IMR-90 (cell line): ENCODE data around the gene HTT. TPM values are rescaled to one million over a fixed set of nuclear protein-coding genes. Genes with fewer than 3 reads are reported as not detected.

Source experiments
- ATAC-seq: fragments of 200-7000 bp; cut with Tn5 transposase; 2 replicates; pipeline ENCODE4 v1.9.1; 2020; ENCODE audit warnings: low read depth, mild to moderate bottlenecking, moderate library complexity
- BruUV-seq: library from RNA; stranded (reverse); fragments of 400-500 nt; replicated peaks from 2 replicates; lab custom pipeline; 2021; lab: Mats Ljungman, UMichigan
- CTCF ChIA-PET: fragments of 300-600 bp; formaldehyde crosslinking; extraction: SDS; loops from one replicate; lab custom pipeline; 2021; ENCODE audit warnings: antibody characterized with exemption; lab: Yijun Ruan, JAX
- POLR2A ChIA-PET: fragments of 300-600 bp; sonication (Branson Sonifier 250); formaldehyde crosslinking; loops from one replicate; lab custom pipeline; 2022; ENCODE audit warnings: antibody characterized with exemption; ENCODE audit not compliant: unreplicated experiment; lab: Charles Lee
- DNase-seq: peaks from one replicate; pipeline ENCODE4 v3.0.0; 2013
- H2AFZ ChIP-seq: replicated peaks from 2 replicates; pipeline ENCODE3; 2013; ENCODE audit warnings: low read length, mild to moderate bottlenecking; ENCODE audit not compliant: poor library complexity
- H2AK5ac ChIP-seq: 2 replicates; pipeline ENCODE4 v1.6.1; 2013; ENCODE audit warnings: low read depth, low read length, inconsistent platforms
- H2AK9ac ChIP-seq: replicated peaks from 2 replicates; pipeline ENCODE3; 2013; ENCODE audit warnings: mild to moderate bottlenecking, low read depth, low read length, moderate library complexity; ENCODE audit not compliant: poor library complexity
- H2BK120ac ChIP-seq: 2 replicates; pipeline ENCODE4 v1.6.1; 2013; ENCODE audit warnings: low read depth, low read length, inconsistent platforms
- H2BK15ac ChIP-seq: 3 replicates; pipeline ENCODE4 v1.6.1; 2013; ENCODE audit warnings: low read depth, low read length, inconsistent platforms
- H2BK20ac ChIP-seq: 2 replicates; pipeline ENCODE4 v1.6.1; 2013; ENCODE audit warnings: low read depth, mild to moderate bottlenecking, inconsistent platforms, low read length, moderate library complexity
- H2BK5ac ChIP-seq: 2 replicates; pipeline ENCODE4 v1.6.1; 2013; ENCODE audit warnings: mild to moderate bottlenecking, low read depth, low read length, inconsistent platforms; ENCODE audit not compliant: poor library complexity, severe bottlenecking
- H3K14ac ChIP-seq: replicated peaks from 2 replicates; pipeline ENCODE4 v1.6.1; 2013; ENCODE audit warnings: low read depth, low read length, inconsistent platforms
- H3K18ac ChIP-seq: 2 replicates; pipeline ENCODE4 v1.6.1; 2013; ENCODE audit warnings: low read depth, low read length, control low read depth
- H3K23ac ChIP-seq: 2 replicates; pipeline ENCODE4 v1.6.1; 2013; ENCODE audit warnings: low read depth, low read length, inconsistent platforms
- H3K27ac ChIP-seq: 2 replicates; pipeline ENCODE4 v1.5.1; 2013; ENCODE audit warnings: mild to moderate bottlenecking, control low read depth, low read length; ENCODE audit not compliant: insufficient read depth
- H3K27me3 ChIP-seq: 2 replicates; pipeline ENCODE4 v1.6.1; 2013; ENCODE audit warnings: low read length; ENCODE audit not compliant: control insufficient read depth, insufficient read depth
- H3K36me3 ChIP-seq: 2 replicates; pipeline ENCODE4 v1.6.1; 2013; ENCODE audit warnings: low read length, mixed read lengths; ENCODE audit not compliant: control insufficient read depth, insufficient read depth
- H3K4ac ChIP-seq: 2 replicates; pipeline ENCODE4 v1.6.1; 2013; ENCODE audit warnings: low read depth, low read length, inconsistent platforms
- H3K4me1 ChIP-seq: 2 replicates; pipeline ENCODE4 v1.6.1; 2013; ENCODE audit warnings: low read length, mixed read lengths; ENCODE audit not compliant: control insufficient read depth, insufficient read depth
- H3K4me2 ChIP-seq: 2 replicates; pipeline ENCODE4 v1.6.1; 2013; ENCODE audit warnings: low read depth, mild to moderate bottlenecking, control low read depth, low read length, moderate library complexity
- H3K4me3 ChIP-seq: 2 replicates; pipeline ENCODE4 v1.5.1; 2013; ENCODE audit warnings: low read depth, mild to moderate bottlenecking, control low read depth, low read length, moderate library complexity; ENCODE audit not compliant: insufficient read depth
- H3K56ac ChIP-seq: 2 replicates; pipeline ENCODE4 v1.6.1; 2013; ENCODE audit warnings: low read length, inconsistent platforms; ENCODE audit not compliant: insufficient read depth; ENCODE audit errors: extremely low read depth
- H3K79me1 ChIP-seq, 2 experiments: 2 replicates each; pipeline ENCODE4 v1.6.1; 2013; ENCODE audit warnings: low read length in 2 of 2, inconsistent platforms in 1 of 2, low read depth in 1 of 2
- H3K9ac ChIP-seq: 2 replicates; pipeline ENCODE4 v1.6.1; 2013; ENCODE audit warnings: low read depth, low read length, control low read depth
- H3K9me1 ChIP-seq: 2 replicates; pipeline ENCODE4 v1.6.1; 2013; ENCODE audit warnings: low read length, inconsistent platforms; ENCODE audit not compliant: insufficient read depth
- H3K9me3 ChIP-seq: 2 replicates; pipeline ENCODE4 v1.6.1; 2013; ENCODE audit warnings: low read length; ENCODE audit not compliant: control insufficient read depth, insufficient read depth
- H4K20me1 ChIP-seq: 2 replicates; pipeline ENCODE4 v1.6.1; 2013; ENCODE audit warnings: low read length, inconsistent platforms; ENCODE audit not compliant: insufficient read depth
- H4K5ac ChIP-seq: 2 replicates; pipeline ENCODE4 v1.6.1; 2013; ENCODE audit warnings: mild to moderate bottlenecking, low read depth, low read length, control low read depth
- H4K8ac ChIP-seq, 2 experiments: 2 replicates each; pipeline ENCODE4 v1.6.1; 2013; ENCODE audit warnings: low read depth in 2 of 2, low read length in 2 of 2, control low read depth in 1 of 2, inconsistent platforms in 1 of 2
- H4K91ac ChIP-seq: 2 replicates; pipeline ENCODE4 v1.6.1; 2013; ENCODE audit warnings: low read depth, low read length, inconsistent platforms; ENCODE audit not compliant: insufficient read depth
- CEBPB ChIP-seq: IDR thresholded peaks from 2 replicates; pipeline ENCODE4 v1.6.1; 2012; ENCODE audit warnings: low read depth, low read length, improper control_type of control experiment
- MAZ ChIP-seq: IDR thresholded peaks from 2 replicates; pipeline ENCODE4 v1.6.1; 2012; ENCODE audit warnings: low read depth, mild to moderate bottlenecking, low read length, improper control_type of control experiment, moderate library complexity, borderline replicate concordance
- POLR2A ChIP-seq: IDR thresholded peaks from 2 replicates; pipeline ENCODE4 v1.6.1; 2012; ENCODE audit warnings: mild to moderate bottlenecking, low read depth, low read length
- RAD21 ChIP-seq: IDR thresholded peaks from 2 replicates; pipeline ENCODE4 v1.6.1; 2012; ENCODE audit warnings: low read length, improper control_type of control experiment
- WGBS, 2 experiments: methylation state at CpG; one replicate each; pipeline versions ENCODE4 v1.1.5 to v1.1.7; 2013; ENCODE audit warnings: missing lambda C conversion rate in 2 of 2; ENCODE audit not compliant: insufficient read length in 1 of 2; ENCODE audit errors: extremely low coverage in 2 of 2; 5-methylcytosine and 5-hydroxymethylcytosine counted together
- dilution Hi-C: fragments of 300-500 bp; cut with HindIII; formaldehyde crosslinking; loops from one replicate; pipeline ENCODE4 v1.14.3; 2018; ENCODE audit warnings: low sequenced_read_pairs; ENCODE audit not compliant: unreplicated experiment
- in situ Hi-C: fragments of 300-500 bp; cut with MboI; formaldehyde crosslinking; loops from 3 replicates; pipeline ENCODE4 v1.14.3; 2019; ENCODE audit warnings: low sequenced_read_pairs, inconsistent platforms, mixed read lengths
- intact Hi-C: fragments of 100-400 bp; cut with micrococcal nuclease; formaldehyde crosslinking; loops from 2 replicates; pipeline ENCODE4 v1.10.0; 2022
- polyA plus RNA-seq, 3 experiments: library from polyadenylated mRNA; depleted of rRNA; stranded (reverse); fragments of >200 nt; gene quantifications; 2 replicates each; pipeline ENCODE4 v1.2.3, GENCODE V29; 2012; ENCODE audit warnings: low replicate concordance in 1 of 3
- total RNA-seq: library from RNA; depleted of rRNA; stranded (reverse); fragments of >200 nt; gene quantifications from 2 replicates; pipeline ENCODE4 v1.2.3, GENCODE V29; 2012

Gene HTT
- total and polyA plus RNA-seq, 2 of the 4 experiments (the other 2 are of a cell fraction) = 11.6 to 14.3 TPM

DNA sequence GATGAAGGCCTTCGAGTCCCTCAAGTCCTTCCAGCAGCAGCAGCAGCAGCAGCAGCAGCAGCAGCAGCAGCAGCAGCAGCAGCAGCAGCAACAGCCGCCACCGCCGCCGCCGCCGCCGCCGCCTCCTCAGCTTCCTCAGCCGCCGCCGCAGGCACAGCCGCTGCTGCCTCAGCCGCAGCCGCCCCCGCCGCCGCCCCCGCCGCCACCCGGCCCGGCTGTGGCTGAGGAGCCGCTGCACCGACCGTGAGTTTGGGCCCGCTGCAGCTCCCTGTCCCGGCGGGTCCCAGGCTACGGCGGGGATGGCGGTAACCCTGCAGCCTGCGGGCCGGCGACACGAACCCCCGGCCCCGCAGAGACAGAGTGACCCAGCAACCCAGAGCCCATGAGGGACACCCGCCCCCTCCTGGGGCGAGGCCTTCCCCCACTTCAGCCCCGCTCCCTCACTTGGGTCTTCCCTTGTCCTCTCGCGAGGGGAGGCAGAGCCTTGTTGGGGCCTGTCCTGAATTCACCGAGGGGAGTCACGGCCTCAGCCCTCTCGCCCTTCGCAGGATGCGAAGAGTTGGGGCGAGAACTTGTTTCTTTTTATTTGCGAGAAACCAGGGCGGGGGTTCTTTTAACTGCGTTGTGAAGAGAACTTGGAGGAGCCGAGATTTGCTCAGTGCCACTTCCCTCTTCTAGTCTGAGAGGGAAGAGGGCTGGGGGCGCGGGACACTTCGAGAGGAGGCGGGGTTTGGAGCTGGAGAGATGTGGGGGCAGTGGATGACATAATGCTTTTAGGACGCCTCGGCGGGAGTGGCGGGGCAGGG lies 568 bp downstream of the HTT start:
- Histone ChIP-seq H3K27ac (peak overlapping the region; percentile 84), H3K4ac (peak overlapping the region; percentile 54), H2BK5ac (peak overlapping the region; percentile 58), H2BK20ac (no peak overlapping the region), H3K4me2 (peak overlapping the region; percentile 90), H3K14ac (peak overlapping the region; percentile 72; the same call in 1 of the 2 replicates), H4K20me1 (peaks cover 42% of the 10 kb centered on the region), H3K23ac (0 out of 2 replicates have a peak overlapping the region, but pooled peaks have one; percentile 24), H2AK9ac (peak overlapping the region; percentile 81), H2AK5ac (peak overlapping the region; percentile 63), H3K56ac (peak overlapping the region; percentile 41; the same call in 1 of the 2 replicates), H2BK15ac (no peak overlapping the region), H4K5ac (no peak overlapping the region), H3K9me1 (peaks cover 13% of the 10 kb centered on the region), H3K18ac (no peak overlapping the region), H2BK120ac (no peak overlapping the region), H3K36me3 (no peaks in the 10 kb centered on the region), H4K8ac (peak overlapping the region in 1 of 2 experiments; percentile 83; a peak in 1 of 4 replicates), H3K79me1 (peaks cover 8 to 36% of the 10 kb centered on the region in 2 experiments; a peak in 3 of 4 replicates), H3K9me3 (no peaks in the 10 kb centered on the region), H3K4me1 (peaks cover 4% of the 10 kb centered on the region; the same call in 1 of the 2 replicates), H2AFZ (peak overlapping the region; percentile 100), H3K27me3 (no peaks in the 10 kb centered on the region), H4K91ac (peak overlapping the region; percentile 66; the same call in 1 of the 2 replicates), H3K4me3 (peak overlapping the region; percentile 97), H3K9ac (peak overlapping the region; percentile 80)
- ChIA-PET POLR2A (no interaction called here), CTCF (no interaction called here)
- intact Hi-C loops = no loop called here
- DNase-seq (peak; percentile 57), ATAC-seq (peak; percentile 9)
- no CpG with 5 or more reads among the region's 60 CpGs for WGBS, 2 experiments
- in situ Hi-C loops = no loop called here
- BruUV-seq = no TSS peak
- no peak for TF ChIP-seq RAD21
- TF ChIP-seq POLR2A = peak; percentile 58
- TF ChIP-seq MAZ = peak; percentile 83
- TF ChIP-seq CEBPB = no peak
- dilution Hi-C loops = no loop called here
